T-helper 9 cell (primary cell): ENCODE measurements around the gene EVI5L.
"Not testable (repeated sequence)": the region's sequence is repeated elsewhere in the genome, so short reads cannot be mapped to it uniquely, and the experiment has no call there.

Experiments used
- DNase-seq: peaks from one replicate; pipeline ENCODE4 v3.0.0-alpha.2; 2020
- total RNA-seq, 2 donors: gene quantifications; one replicate each; lab custom pipeline; 2026; lab: John Stamatoyannopoulos, UW

The EVI5L gene
- 14.2 to 25.0 reads per million in 2 donors for total RNA-seq

- DNase-seq, result peak; percentile 99
Measured at GRCh38 chr19:7829561-7830271, at the start of gene EVI5L. Gene EVI5L (plus strand): TSS chr19:7830218. CDS start chr19:7846543, 16,325 bp downstream.

- no peak for DNase-seq
Measured at GRCh38 chr19:7781157-7781556, 48.9 kb upstream of the EVI5L start.

GRCh38 chr19:7783991-7784423 lies 46.0 kb upstream of the EVI5L start:
- no peak for DNase-seq

GRCh38 chr19:7784856-7785255 lies 45.2 kb upstream of the EVI5L start:
- no peak for DNase-seq

GRCh38 chr19:7787141-7787540 lies 42.9 kb upstream of the EVI5L start:
- no peak for DNase-seq

GRCh38 chr19:7787602-7788177 lies 42.3 kb upstream of the EVI5L start:
- no peak for DNase-seq

GRCh38 chr19:7788178-7788932 lies 41.7 kb upstream of the EVI5L start:
- DNase-seq, result no peak

- no peak for DNase-seq
Measured at GRCh38 chr19:7788933-7789323, 41.1 kb upstream of the EVI5L start.

- peak; percentile 23 for DNase-seq
Measured at GRCh38 chr19:7789447-7789846, 40.6 kb upstream of the EVI5L start.

GRCh38 chr19:7790416-7790815 lies 39.6 kb upstream of the EVI5L start:
- no peak for DNase-seq

GRCh38 chr19:7792281-7792680 lies 37.7 kb upstream of the EVI5L start:
- no peak for DNase-seq

GRCh38 chr19:7792701-7793100 lies 37.3 kb upstream of the EVI5L start:
- DNase-seq, result not testable (repeated sequence)

- no peak for DNase-seq
Measured at GRCh38 chr19:7793493-7793892, 36.5 kb upstream of the EVI5L start.

GRCh38 chr19:7795555-7796161 lies 34.4 kb upstream of the EVI5L start:
- no peak for DNase-seq

GRCh38 chr19:7799640-7800355 lies 30.2 kb upstream of the EVI5L start:
- DNase-seq, result peak; percentile 50

GRCh38 chr19:7801020-7801570 lies 28.9 kb upstream of the EVI5L start:
- DNase-seq, result no peak

- no peak for DNase-seq
Measured at GRCh38 chr19:7806234-7806633, 23.8 kb upstream of the EVI5L start.

- DNase-seq, result no peak
Measured at GRCh38 chr19:7806876-7807275, 23.1 kb upstream of the EVI5L start.

- DNase-seq, result no peak
Measured at GRCh38 chr19:7808108-7808507, 21.9 kb upstream of the EVI5L start.

GRCh38 chr19:7811989-7812388 lies 18.0 kb upstream of the EVI5L start:
- no peak for DNase-seq

- DNase-seq, result no peak
Measured at GRCh38 chr19:7815325-7815724, 14.7 kb upstream of the EVI5L start.

- DNase-seq, result not testable (repeated sequence)
Measured at GRCh38 chr19:7816040-7816439, 14.0 kb upstream of the EVI5L start.
